ENCODE measurements around the gene ABCA12.
"Not testable (repeated sequence)": the region's sequence is repeated elsewhere in the genome, so short reads cannot be mapped to it uniquely, and the experiment has no call there.

The ABCA12 gene

GRCh38 chr2:215138479-215138878 is at the start of gene ABCA12:
Gene ABCA12, minus strand, starts transcription at chr2:215138626. Its CDS starts 418 bp downstream, at chr2:215138208.
- no peak for FAIRE-seq

GRCh38 chr2:215188078-215188477 is 49.7 kb upstream of the ABCA12 start:
- no peak for FAIRE-seq

- FAIRE-seq = no peak
Measured at GRCh38 chr2:215186021-215186420, 47.6 kb upstream of the ABCA12 start.

- no peak for FAIRE-seq
Measured at GRCh38 chr2:215178121-215178520, 39.7 kb upstream of the ABCA12 start.

GRCh38 chr2:215171796-215172195 is 33.4 kb upstream of the ABCA12 start:
- no peak for FAIRE-seq

- no peak for FAIRE-seq
Measured at GRCh38 chr2:215171151-215171550, 32.7 kb upstream of the ABCA12 start.

GRCh38 chr2:215166505-215166904 is 28.1 kb upstream of the ABCA12 start:
- not testable (repeated sequence) for FAIRE-seq

GRCh38 chr2:215163319-215163718 is 24.9 kb upstream of the ABCA12 start:
- FAIRE-seq = not testable (repeated sequence)

GRCh38 chr2:215161301-215161829 is 22.9 kb upstream of the ABCA12 start:
- no peak for FAIRE-seq

GRCh38 chr2:215160081-215160480 is 21.7 kb upstream of the ABCA12 start:
- no peak for FAIRE-seq

- no peak for FAIRE-seq
Measured at GRCh38 chr2:215156453-215156852, 18.0 kb upstream of the ABCA12 start.

- FAIRE-seq = no peak
Measured at GRCh38 chr2:215149894-215150293, 11.5 kb upstream of the ABCA12 start.

GRCh38 chr2:215149486-215149885 is 11.1 kb upstream of the ABCA12 start:
- no peak for FAIRE-seq

GRCh38 chr2:215149060-215149459 is 10.6 kb upstream of the ABCA12 start:
- no peak for FAIRE-seq

- FAIRE-seq = no peak
Measured at GRCh38 chr2:215145611-215146010, 7.2 kb upstream of the ABCA12 start.

- no peak for FAIRE-seq
Measured at GRCh38 chr2:215144106-215144875, 5.9 kb upstream of the ABCA12 start.

GRCh38 chr2:215143458-215143857 is 5.0 kb upstream of the ABCA12 start:
- FAIRE-seq = no peak

- FAIRE-seq = no peak
Measured at GRCh38 chr2:215141706-215142105, 3.3 kb upstream of the ABCA12 start.

GRCh38 chr2:215140166-215140707 is 1.8 kb upstream of the ABCA12 start:
- FAIRE-seq = no peak

GRCh38 chr2:215137741-215138340 is 585 bp downstream of the ABCA12 start:
- FAIRE-seq = no peak

GRCh38 chr2:215137329-215137686 is 1.1 kb downstream of the ABCA12 start:
- no peak for FAIRE-seq

- no peak for FAIRE-seq
Measured at GRCh38 chr2:215136669-215137328, 1.6 kb downstream of the ABCA12 start.

GRCh38 chr2:215120401-215120800 is 18.0 kb downstream of the ABCA12 start:
- FAIRE-seq = no peak
